ENCODE results near the gene MTHFD2.

MTHFD2 gene

GRCh38 chr2:74260495-74260894, 62.1 kb downstream of the MTHFD2 start:
- no peak for TF ChIP-seq GLI4 (tag by site-specific recombination; IDR thresholded peaks at IDR 0.05)
- no peak for TF ChIP-seq ZNF654 (tag by site-specific recombination; IDR thresholded peaks at IDR 0.05; ENCODE audit: low read depth)
- no peak for TF ChIP-seq ZBTB17 (tag by site-specific recombination; IDR thresholded peaks at IDR 0.05)
- TF ChIP-seq, protein P1, sequence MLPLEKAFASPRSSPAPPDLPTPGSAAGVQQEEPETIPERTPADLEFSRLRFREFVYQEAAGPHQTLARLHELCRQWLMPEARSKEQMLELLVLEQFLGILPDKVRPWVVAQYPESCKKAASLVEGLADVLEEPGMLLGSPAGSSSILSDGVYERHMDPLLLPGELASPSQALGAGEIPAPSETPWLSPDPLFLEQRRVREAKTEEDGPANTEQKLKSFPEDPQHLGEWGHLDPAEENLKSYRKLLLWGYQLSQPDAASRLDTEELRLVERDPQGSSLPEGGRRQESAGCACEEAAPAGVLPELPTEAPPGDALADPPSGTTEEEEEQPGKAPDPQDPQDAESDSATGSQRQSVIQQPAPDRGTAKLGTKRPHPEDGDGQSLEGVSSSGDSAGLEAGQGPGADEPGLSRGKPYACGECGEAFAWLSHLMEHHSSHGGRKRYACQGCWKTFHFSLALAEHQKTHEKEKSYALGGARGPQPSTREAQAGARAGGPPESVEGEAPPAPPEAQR (tag by site-specific recombination; IDR thresholded peaks at IDR 0.05): no peak
- TF ChIP-seq ZNF426 (tag by site-specific recombination; IDR thresholded peaks at IDR 0.05): no peak
- Histone ChIP-seq H3K36me3 (ENCODE audit: control insufficient read depth in 2 of 2, insufficient read depth in 1 of 2, low read length in 2 of 2) (no peaks in the 10 kb centered on the region), H3K27ac (ENCODE audit: extremely low read depth, low read depth, low read length) (no peak overlapping the region), H3K4me1 (ENCODE audit: control insufficient read depth, insufficient read depth, low read length) (no peaks in the 10 kb centered on the region), H3K4me3 (ENCODE audit: low read depth, low read length) (no peak overlapping the region), H3K9me3 (ENCODE audit: control insufficient read depth, insufficient read depth, low read depth, low read length) (no peaks in the 10 kb centered on the region)
- POLR2A ChIA-PET: no interaction called here
- CTCF ChIA-PET: interaction anchor here (0.9 to 2.4 kb wide), 5 partner anchors 9 to 141 kb away, joined by 3 to 17 read pairs (median 5); no protein-coding TSS in a partner anchor

GRCh38 chr2:74261204-74261864, 62.9 kb downstream of the MTHFD2 start:
- ChIA-PET POLR2A (no interaction called here), CTCF (interaction anchor here (0.6 to 2.4 kb wide), 15 partner anchors 10 to 568 kb away, joined by 3 to 17 read pairs (median 3); no protein-coding TSS in a partner anchor)
- Histone ChIP-seq H3K4me1 (ENCODE audit: control insufficient read depth, insufficient read depth, low read length) (no peaks in the 10 kb centered on the region), H3K27ac (ENCODE audit: extremely low read depth, low read depth, low read length) (no peak overlapping the region), H3K9me3 (ENCODE audit: control insufficient read depth, insufficient read depth, low read depth, low read length) (no peaks in the 10 kb centered on the region), H3K36me3 (ENCODE audit: control insufficient read depth in 2 of 2, insufficient read depth in 1 of 2, low read length in 2 of 2) (no peaks in the 10 kb centered on the region), H3K4me3 (ENCODE audit: low read depth, low read length) (no peak overlapping the region)
- TF ChIP-seq SCRT2 (tag by site-specific recombination; IDR thresholded peaks at IDR 0.05) (no peak), FEZF1 (tag by site-specific recombination; IDR thresholded peaks at IDR 0.05) (no peak), ZFHX2 (tag by site-specific recombination; conservative IDR thresholded peaks at IDR 0.05) (peak; percentile 28; the same call in 1 of the 2 replicates), PRDM1 (tag by site-specific recombination; IDR thresholded peaks at IDR 0.05) (peak; percentile 81), ZNF654 (tag by site-specific recombination; IDR thresholded peaks at IDR 0.05; ENCODE audit: low read depth) (peak; percentile 38), KLF17 (tag by site-specific recombination; IDR thresholded peaks at IDR 0.05) (no peak), ZNF571 (tag by site-specific recombination; IDR thresholded peaks at IDR 0.05) (no peak), ZNF518A (tag by site-specific recombination; conservative IDR thresholded peaks at IDR 0.05; ENCODE audit: low read depth) (no peak), ZNF354C (tag by site-specific recombination; IDR thresholded peaks at IDR 0.05; ENCODE audit: borderline replicate concordance, low read depth) (no peak), ZBTB10 (tag by site-specific recombination; IDR thresholded peaks at IDR 0.05) (no peak), ZNF266 (tag by site-specific recombination; IDR thresholded peaks at IDR 0.05; ENCODE audit: low read depth) (no peak)
- TF ChIP-seq, protein P2, sequence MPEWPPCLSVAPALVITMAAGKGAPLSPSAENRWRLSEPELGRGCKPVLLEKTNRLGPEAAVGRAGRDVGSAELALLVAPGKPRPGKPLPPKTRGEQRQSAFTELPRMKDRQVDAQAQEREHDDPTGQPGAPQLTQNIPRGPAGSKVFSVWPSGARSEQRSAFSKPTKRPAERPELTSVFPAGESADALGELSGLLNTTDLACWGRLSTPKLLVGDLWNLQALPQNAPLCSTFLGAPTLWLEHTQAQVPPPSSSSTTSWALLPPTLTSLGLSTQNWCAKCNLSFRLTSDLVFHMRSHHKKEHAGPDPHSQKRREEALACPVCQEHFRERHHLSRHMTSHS (tag by site-specific recombination; IDR thresholded peaks at IDR 0.05): no peak
- TF ChIP-seq, protein P3, sequence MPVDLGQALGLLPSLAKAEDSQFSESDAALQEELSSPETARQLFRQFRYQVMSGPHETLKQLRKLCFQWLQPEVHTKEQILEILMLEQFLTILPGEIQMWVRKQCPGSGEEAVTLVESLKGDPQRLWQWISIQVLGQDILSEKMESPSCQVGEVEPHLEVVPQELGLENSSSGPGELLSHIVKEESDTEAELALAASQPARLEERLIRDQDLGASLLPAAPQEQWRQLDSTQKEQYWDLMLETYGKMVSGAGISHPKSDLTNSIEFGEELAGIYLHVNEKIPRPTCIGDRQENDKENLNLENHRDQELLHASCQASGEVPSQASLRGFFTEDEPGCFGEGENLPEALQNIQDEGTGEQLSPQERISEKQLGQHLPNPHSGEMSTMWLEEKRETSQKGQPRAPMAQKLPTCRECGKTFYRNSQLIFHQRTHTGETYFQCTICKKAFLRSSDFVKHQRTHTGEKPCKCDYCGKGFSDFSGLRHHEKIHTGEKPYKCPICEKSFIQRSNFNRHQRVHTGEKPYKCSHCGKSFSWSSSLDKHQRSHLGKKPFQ (tag by site-specific recombination; IDR thresholded peaks at IDR 0.05): no peak

Measured in HEK293 (cell line).